Breast epithelium (tissue), 3 donors: ENCODE results near the gene VGLL4.

ENCODE experiments used
- CTCF ChIP-seq, 3 donors: fragments of 450-650 bp; IDR thresholded peaks; one replicate each; pipeline ENCODE4 v1.5.1; 2016 to 2017; ENCODE audit warnings: antibody characterized with exemption in 3 of 3, mild to moderate bottlenecking in 3 of 3, moderate library complexity in 3 of 3
- POLR2A ChIP-seq: fragments of 450-650 bp; IDR thresholded peaks from one replicate; pipeline ENCODE4 v1.6.1; 2016; ENCODE audit warnings: antibody characterized with exemption, mild to moderate bottlenecking, moderate library complexity

DNA sequence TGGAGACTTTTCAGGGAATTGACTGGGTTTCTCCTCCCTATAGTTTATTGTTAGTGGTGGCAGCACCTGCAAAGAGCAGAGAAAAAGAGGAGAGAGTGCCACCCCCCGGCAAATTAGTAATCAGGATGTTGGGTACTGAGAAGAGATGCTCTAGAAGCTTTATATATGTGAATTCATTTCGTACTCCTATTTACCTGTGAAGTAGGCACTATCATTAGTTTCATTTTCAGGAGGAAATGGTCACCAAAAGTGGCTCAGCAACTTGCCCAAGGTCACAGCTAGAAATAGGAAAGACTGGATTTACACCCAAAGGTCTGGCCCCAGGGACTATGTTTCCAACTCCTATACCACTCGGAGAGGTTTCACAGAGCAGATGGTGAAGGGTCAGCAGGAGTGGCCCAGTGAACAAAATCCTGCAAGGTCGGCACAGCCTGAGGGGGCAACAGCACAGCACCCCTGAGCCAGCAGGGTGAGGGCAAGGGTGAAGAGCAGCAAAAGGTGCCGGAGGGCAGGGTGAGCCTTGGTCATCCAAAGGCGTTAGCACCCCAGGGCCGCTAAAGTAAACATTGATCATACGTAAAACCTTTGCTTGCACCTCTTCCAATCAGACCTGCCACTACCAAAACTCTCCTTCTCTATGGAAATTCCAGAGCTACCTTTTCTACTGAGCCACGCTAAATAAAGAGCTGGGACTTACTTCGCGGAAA is 23.6 kb downstream of the VGLL4 start:
- TF ChIP-seq CTCF (IDR thresholded peaks at IDR 0.05) (no peak), POLR2A (no peak)
